Right cardiac atrium (tissue), 5 donors: ENCODE results near the gene FOXD1. TPM values are rescaled to one million over a fixed set of nuclear protein-coding genes. Genes with fewer than 3 reads are reported as not detected.

Source experiments
- ATAC-seq, 2 donors: fragments of 200-7000 bp; cut with Tn5 transposase; one replicate each; pipeline versions ENCODE4 v1.8.0 to v1.9.1; 2020; ENCODE audit warnings: moderate library complexity in 2 of 2, mild to moderate bottlenecking in 1 of 2
- DNase-seq, 3 donors: peaks; one replicate each; pipeline ENCODE4 v3.0.0-alpha.2; 2020
- H3K27ac ChIP-seq: one replicate; pipeline ENCODE4 v1.5.1; 2013; ENCODE audit warnings: mild to moderate bottlenecking, low read length, control low read depth, moderate library complexity
- H3K27me3 ChIP-seq: one replicate; pipeline ENCODE4 v1.6.1; 2013; ENCODE audit not compliant: control insufficient read depth, insufficient read depth
- H3K4me1 ChIP-seq: one replicate; pipeline ENCODE4 v1.6.1; 2013; ENCODE audit warnings: low read length; ENCODE audit not compliant: control insufficient read depth, insufficient read depth
- H3K4me3 ChIP-seq: one replicate; pipeline ENCODE4 v1.5.1; 2013; ENCODE audit warnings: low read length, control low read depth
- H3K9me3 ChIP-seq: one replicate; pipeline ENCODE4 v1.6.1; 2013; ENCODE audit warnings: low read length; ENCODE audit not compliant: control insufficient read depth
- WGBS: extraction: QIAGEN DNeasy Blood & Tissue Kit; methylation state at CpG from one replicate; pipeline ENCODE4 v1.1.7; 2013; 5-methylcytosine and 5-hydroxymethylcytosine counted together
- intact Hi-C, 4 donors: fragments of 100-400 bp; cut with DNase I; formaldehyde crosslinking; loops; one replicate each; pipeline versions ENCODE4 v1.11.0 to v1.14.0; 2022 to 2023
- polyA plus RNA-seq: library from polyadenylated mRNA; stranded (reverse); fragments of 200-250 nt; gene quantifications from one replicate; pipeline ENCODE4 v1.2.3, GENCODE V29; 2013
- total RNA-seq, 4 donors: library from RNA; stranded (reverse); fragmentation: NEBNext Ultra II Directional; extraction: Animal tissue kit (Norgen Biotek cat#: 25700); gene quantifications; one replicate each; pipeline ENCODE4 v1.2.1, GENCODE V29; 2021
- donor health status: healthy with polysubstance abuse.
- donor health status: DM: no; HTN: yes; CAD: no.
- donor health status: DM: no; HTN: no; CAD: no.
- donor health status: DM: no; HTN: yes; CAD: no; lungs with severe emphysema.
- donor health status: DM: yes; HTN: yes; CAD: no.

The FOXD1 gene
- total and polyA plus RNA-seq, 5 donors = 0.14 TPM; not detected in 4

DNA sequence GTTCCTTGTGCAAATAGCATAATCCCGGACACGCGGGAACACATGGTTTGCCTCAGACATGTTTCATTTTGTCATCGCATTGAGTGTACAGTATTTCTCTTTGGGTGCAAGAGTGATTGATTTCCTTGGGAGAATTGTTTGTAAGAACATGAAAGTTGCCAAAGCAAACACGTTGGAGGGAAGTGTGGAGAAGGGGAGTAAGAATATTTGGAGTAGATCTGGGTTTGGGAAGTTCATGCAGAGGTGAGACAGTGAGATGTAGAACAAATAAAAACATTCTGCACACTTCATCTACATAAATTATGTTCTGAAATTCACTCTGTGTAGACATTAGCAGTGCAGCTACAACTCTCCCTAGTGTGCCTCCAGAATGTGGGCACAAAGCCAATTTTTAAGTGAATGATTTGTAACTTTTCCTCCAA, 24.0 kb downstream of the FOXD1 start:
- Histone ChIP-seq H3K4me3 (no peak overlapping the region), H3K27me3 (peaks cover 17% of the 10 kb centered on the region), H3K9me3 (no peaks in the 10 kb centered on the region), H3K27ac (no peak overlapping the region), H3K4me1 (peaks cover 3% of the 10 kb centered on the region)
- ATAC-seq = no peak
- intact Hi-C loops = no loop called here
- no peak for DNase-seq
- 41% methylated on average over 5 of the region's 5 CpGs for WGBS

DNA sequence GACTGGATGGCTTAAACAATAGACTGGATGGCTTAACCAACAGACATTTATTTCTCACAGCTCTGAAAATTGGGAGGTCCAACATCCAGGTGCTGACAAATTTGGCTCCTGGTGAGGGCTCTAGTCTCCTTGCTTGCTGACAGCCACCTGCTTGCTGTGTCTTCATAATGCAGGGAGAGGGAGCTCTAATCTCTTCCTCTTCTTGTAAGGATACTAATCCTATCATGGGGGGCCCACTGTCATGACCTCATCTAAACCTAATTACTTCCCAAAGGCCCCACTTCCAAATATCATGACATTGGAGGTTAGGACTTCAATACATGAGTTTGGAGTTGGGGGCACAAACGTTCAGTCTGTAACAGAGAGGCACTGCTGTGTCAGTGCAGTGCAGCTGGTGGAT, 26.4 kb downstream of the FOXD1 start:
- H3K27ac ChIP-seq = no peak overlapping the region
- intact Hi-C loops = no loop called here
- H3K4me3 ChIP-seq = no peak overlapping the region
- ATAC-seq (no peak), DNase-seq (no peak)
- WGBS = 71% methylated on average over 1 of the region's 1 CpG
- no peaks in the 10 kb centered on the region for H3K9me3 ChIP-seq
- peaks cover 5% of the 10 kb centered on the region for H3K4me1 ChIP-seq
- peaks cover 18% of the 10 kb centered on the region for H3K27me3 ChIP-seq

GRCh38 chr5:73420666-73421065, 27.9 kb downstream of the FOXD1 start:
- H3K27me3 ChIP-seq = peaks cover 14% of the 10 kb centered on the region
- intact Hi-C loops = no loop called here
- no peak overlapping the region for H3K4me3 ChIP-seq
- DNase-seq (no peak), ATAC-seq (no peak)
- no peak overlapping the region for H3K27ac ChIP-seq
- WGBS = 46% methylated on average over 3 of the region's 3 CpGs
- no peaks in the 10 kb centered on the region for H3K9me3 ChIP-seq
- H3K4me1 ChIP-seq = peaks cover 5% of the 10 kb centered on the region

GRCh38 chr5:73419465-73420390, 28.8 kb downstream of the FOXD1 start:
- Histone ChIP-seq H3K9me3 (no peaks in the 10 kb centered on the region), H3K4me1 (peaks cover 5% of the 10 kb centered on the region), H3K27me3 (peaks cover 17% of the 10 kb centered on the region), H3K4me3 (peak overlapping the region; percentile 36), H3K27ac (no peak overlapping the region)
- 2% methylated on average over 79 of the region's 79 CpGs for WGBS
- DNase-seq (peak in 1 of 3 donors; percentile 17), ATAC-seq (peak; percentile 24 to 25)
- intact Hi-C loops = no loop called here

- DNase-seq (no peak), ATAC-seq (no peak)
- peaks cover 17% of the 10 kb centered on the region for H3K27me3 ChIP-seq
- H3K9me3 ChIP-seq = no peaks in the 10 kb centered on the region
- no peak overlapping the region for H3K4me3 ChIP-seq
- intact Hi-C loops = no loop called here
- no peak overlapping the region for H3K27ac ChIP-seq
- 24% methylated on average over 6 of the region's 6 CpGs for WGBS
- peaks cover 5% of the 10 kb centered on the region for H3K4me1 ChIP-seq
These were observed 29.5 kb downstream of the FOXD1 start for GRCh38 chr5:73419117-73419464.

DNA sequence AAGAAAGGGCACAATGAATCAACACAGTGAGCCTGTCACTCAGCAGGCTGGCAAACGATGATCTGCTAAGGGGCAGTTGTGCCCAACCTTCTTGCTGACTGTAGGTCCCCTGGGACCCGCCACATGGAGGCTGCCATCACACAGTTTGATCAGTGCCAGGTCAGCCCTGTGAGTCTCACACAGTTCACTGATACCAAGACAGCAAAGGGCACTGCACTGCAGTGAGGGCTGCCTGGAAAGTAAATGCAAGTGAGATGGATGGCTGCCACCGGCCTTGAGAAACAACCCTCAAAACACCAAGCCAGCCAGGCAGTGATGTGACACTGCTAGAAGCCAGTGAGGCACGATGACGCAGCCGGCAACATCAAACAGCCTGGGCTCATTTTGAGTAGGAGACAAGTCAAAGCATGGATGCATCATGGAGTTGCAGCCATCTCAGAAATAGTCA, 30.3 kb downstream of the FOXD1 start:
- DNase-seq = peak in 1 of 3 donors; percentile 28
- Histone ChIP-seq H3K27ac (no peak overlapping the region), H3K4me3 (no peak overlapping the region), H3K27me3 (peaks cover 14% of the 10 kb centered on the region), H3K9me3 (no peaks in the 10 kb centered on the region), H3K4me1 (peaks cover 5% of the 10 kb centered on the region)
- intact Hi-C loops = no loop called here
- ATAC-seq = no peak
- WGBS = 64% methylated on average over 6 of the region's 6 CpGs

- H3K4me1 ChIP-seq = peaks cover 5% of the 10 kb centered on the region
- no peak overlapping the region for H3K27ac ChIP-seq
- no peaks in the 10 kb centered on the region for H3K9me3 ChIP-seq
- peaks cover 11% of the 10 kb centered on the region for H3K27me3 ChIP-seq
- no peak overlapping the region for H3K4me3 ChIP-seq
- DNase-seq (no peak), ATAC-seq (no peak)
- 44% methylated on average over 10 of the region's 10 CpGs for WGBS
- intact Hi-C loops = no loop called here
These were observed 31.1 kb downstream of the FOXD1 start for GRCh38 chr5:73417303-73418034.

DNA sequence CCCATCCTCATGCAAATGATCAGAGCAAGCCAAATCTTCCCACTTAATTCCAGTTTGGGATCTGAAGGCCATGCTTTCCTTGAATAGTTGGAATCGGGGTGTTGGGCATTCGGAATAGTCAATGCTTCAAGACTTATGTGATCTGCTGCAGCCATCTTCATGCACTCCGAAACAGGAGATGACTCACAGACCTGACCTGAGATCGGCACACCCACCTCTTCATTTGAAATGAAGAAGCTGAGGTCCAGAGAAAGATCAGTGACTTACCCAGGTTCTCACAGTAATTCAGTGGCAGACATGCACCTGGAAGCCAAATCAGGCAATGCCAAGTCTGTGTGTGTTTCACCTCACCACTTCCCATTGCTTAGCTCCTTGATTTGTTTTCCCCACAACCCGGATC, 33.0 kb downstream of the FOXD1 start:
- intact Hi-C loops = no loop called here
- peaks cover 5% of the 10 kb centered on the region for H3K4me1 ChIP-seq
- H3K9me3 ChIP-seq = no peaks in the 10 kb centered on the region
- 88% methylated on average over 5 of the region's 5 CpGs for WGBS
- H3K27ac ChIP-seq = no peak overlapping the region
- H3K27me3 ChIP-seq = peaks cover 6% of the 10 kb centered on the region
- no peak for ATAC-seq
- H3K4me3 ChIP-seq = no peak overlapping the region
- no peak for DNase-seq

DNA sequence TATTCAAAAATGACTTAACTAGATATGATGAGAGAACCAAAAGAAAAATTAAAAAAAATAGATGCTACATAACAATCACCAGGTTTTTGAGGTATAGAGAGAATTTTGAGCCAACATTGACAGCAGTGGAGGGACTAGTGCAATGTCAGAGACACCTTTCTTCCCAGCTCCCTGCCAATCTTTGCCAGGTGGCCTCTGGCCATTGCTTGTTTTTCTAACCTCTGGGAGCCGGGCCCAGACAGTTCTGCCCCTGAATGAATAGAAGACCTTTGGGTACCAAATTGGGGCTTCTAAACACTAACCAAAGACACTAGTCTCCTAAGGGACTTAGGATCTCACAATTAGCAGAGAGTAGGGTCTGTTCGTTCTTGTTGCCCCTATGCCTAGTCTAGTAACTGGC, 33.4 kb downstream of the FOXD1 start:
- intact Hi-C loops = no loop called here
- H3K27ac ChIP-seq = no peak overlapping the region
- peaks cover 5% of the 10 kb centered on the region for H3K4me1 ChIP-seq
- no peak overlapping the region for H3K4me3 ChIP-seq
- no peaks in the 10 kb centered on the region for H3K9me3 ChIP-seq
- peaks cover 6% of the 10 kb centered on the region for H3K27me3 ChIP-seq
- ATAC-seq (no peak), DNase-seq (no peak)
- 83% methylated on average over 2 of the region's 2 CpGs for WGBS

DNA sequence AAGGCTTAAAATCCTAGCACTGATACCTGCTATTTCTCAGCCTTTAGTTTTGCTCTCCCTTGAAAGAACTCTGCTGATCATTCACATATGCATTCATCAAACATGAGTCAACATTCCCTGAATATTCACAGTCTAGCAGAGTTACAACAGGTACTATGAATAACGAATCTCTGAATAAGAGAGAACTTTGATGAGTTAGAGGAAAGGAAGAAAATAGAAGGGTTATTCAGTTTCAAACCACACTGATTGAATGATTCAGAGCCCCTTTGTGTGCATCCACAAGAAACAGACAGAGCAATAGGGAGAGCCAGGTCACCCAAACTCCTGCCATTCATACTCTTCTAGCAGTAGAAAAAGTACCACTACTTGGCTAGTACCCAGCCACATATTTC, 36.0 kb downstream of the FOXD1 start:
- DNase-seq = no peak
- peaks cover 2% of the 10 kb centered on the region for H3K27me3 ChIP-seq
- H3K9me3 ChIP-seq = no peaks in the 10 kb centered on the region
- ATAC-seq = no peak
- H3K4me3 ChIP-seq = no peak overlapping the region
- intact Hi-C loops = no loop called here
- H3K4me1 ChIP-seq = peaks cover 2% of the 10 kb centered on the region
- H3K27ac ChIP-seq = no peak overlapping the region
- 72% methylated on average over 1 of the region's 1 CpG for WGBS

DNA sequence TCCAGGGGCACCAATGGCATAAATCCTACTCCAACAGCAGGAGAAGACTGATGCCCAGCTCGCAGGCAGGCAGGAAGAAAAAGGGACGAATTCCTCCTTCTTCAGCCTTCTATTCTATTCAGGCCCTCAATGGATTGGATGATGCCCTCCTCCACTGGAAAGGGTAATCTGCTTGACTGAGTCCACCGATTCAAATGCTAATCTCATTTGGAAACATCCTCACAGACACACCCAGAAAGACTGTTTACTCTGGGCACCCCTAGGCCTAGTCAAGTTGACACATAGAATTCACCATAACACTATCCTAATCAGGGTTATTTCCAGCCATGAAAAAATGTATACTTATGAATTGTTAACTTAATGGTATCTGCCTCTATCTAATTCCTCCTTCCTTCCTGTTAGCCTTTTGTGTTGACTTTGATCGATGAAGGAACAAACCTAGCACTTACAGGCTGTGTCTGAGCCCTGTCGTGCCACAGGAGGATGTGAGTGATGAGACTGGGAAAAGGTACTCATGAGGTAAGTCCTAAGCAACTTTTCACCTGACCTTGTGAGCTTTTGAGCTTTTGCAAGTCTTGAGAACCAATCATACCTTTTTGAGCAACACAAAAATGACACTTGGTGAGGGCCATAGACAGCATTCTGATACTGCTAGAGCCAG, 36.5 kb downstream of the FOXD1 start:
- intact Hi-C loops = no loop called here
- Histone ChIP-seq H3K4me1 (no peaks in the 10 kb centered on the region), H3K4me3 (no peak overlapping the region), H3K9me3 (no peaks in the 10 kb centered on the region), H3K27ac (no peak overlapping the region), H3K27me3 (peaks cover 2% of the 10 kb centered on the region)
- 55% methylated on average over 5 of the region's 5 CpGs for WGBS
- ATAC-seq (no peak), DNase-seq (no peak)
